Liver (tissue), 9 donors: ENCODE measurements around the gene RALY. TPM values are rescaled to one million over a fixed set of nuclear protein-coding genes. Genes with fewer than 3 reads are reported as not detected.

Experiments used
- DNase-seq: peaks from one replicate; pipeline ENCODE4 v3.0.0-alpha.2; 2017; ENCODE audit warnings: low spot score
- H3K27ac ChIP-seq, 2 donors: one replicate each; pipeline ENCODE4 v1.7.0; 2013; ENCODE audit warnings: inconsistent platforms in 2 of 2, low read length in 2 of 2, control low read depth in 1 of 2, low read depth in 1 of 2, mild to moderate bottlenecking in 1 of 2
- H3K27me3 ChIP-seq, 4 donors: one replicate each; pipeline versions ENCODE4 v1.6.1 to v1.7.0; 2013; ENCODE audit warnings: low read length in 3 of 4, inconsistent platforms in 1 of 4, mild to moderate bottlenecking in 1 of 4, moderate library complexity in 1 of 4; ENCODE audit not compliant: control insufficient read depth in 4 of 4, insufficient read depth in 4 of 4
- H3K36me3 ChIP-seq, 4 donors: one replicate each; pipeline versions ENCODE4 v1.6.1 to v1.7.0; 2013; ENCODE audit warnings: low read length in 3 of 4, mild to moderate bottlenecking in 3 of 4, low read depth in 1 of 4, moderate library complexity in 1 of 4; ENCODE audit not compliant: control insufficient read depth in 4 of 4, insufficient read depth in 3 of 4
- H3K4me1 ChIP-seq, 4 donors: one replicate each; pipeline versions ENCODE4 v1.6.1 to v1.7.0; 2013; ENCODE audit warnings: low read length in 3 of 4, mild to moderate bottlenecking in 3 of 4, moderate library complexity in 1 of 4; ENCODE audit not compliant: control insufficient read depth in 4 of 4, insufficient read depth in 4 of 4
- H3K4me3 ChIP-seq, 3 donors: one replicate each; pipeline versions ENCODE4 v1.6.1 to v1.7.0; 2013; ENCODE audit warnings: low read length in 3 of 3, control low read depth in 1 of 3, low read depth in 1 of 3, mild to moderate bottlenecking in 1 of 3
- H3K9ac ChIP-seq, 2 donors: one replicate each; pipeline ENCODE4 v1.7.0; 2013; ENCODE audit warnings: low read length in 2 of 2, mild to moderate bottlenecking in 2 of 2, moderate library complexity in 2 of 2, control low read depth in 1 of 2, low read depth in 1 of 2
- H3K9me3 ChIP-seq, 4 donors: one replicate each; pipeline versions ENCODE4 v1.6.1 to v1.7.0; 2013; ENCODE audit warnings: low read length in 3 of 4; ENCODE audit not compliant: control insufficient read depth in 4 of 4
- ATF3 ChIP-seq: IDR thresholded peaks from 2 replicates; pipeline ENCODE4 v1.6.1; 2016; ENCODE audit warnings: antibody characterized with exemption
- CTCF ChIP-seq: fragments of 150-350 bp; IDR thresholded peaks from 2 replicates; pipeline ENCODE4 v1.5.1; 2017; ENCODE audit warnings: improper control_type of control experiment, low read depth, low read length; ENCODE audit not compliant: missing input control
- EGR1 ChIP-seq, 2 donors: IDR thresholded peaks; 2 replicates each; pipeline ENCODE4 v1.6.1; 2016 to 2018; ENCODE audit warnings: antibody characterized with exemption in 2 of 2, low read depth in 2 of 2
- FOXA1 ChIP-seq: IDR thresholded peaks from 2 replicates; pipeline ENCODE4 v1.6.1; 2016; ENCODE audit warnings: antibody characterized with exemption
- FOXA2 ChIP-seq: IDR thresholded peaks from 2 replicates; pipeline ENCODE4 v1.6.1; 2016; ENCODE audit warnings: antibody characterized with exemption
- GABPA ChIP-seq, 2 donors: IDR thresholded peaks in 1 of 2; conservative IDR thresholded peaks in 1 of 2; 2 replicates each; pipeline ENCODE4 v1.6.1; 2016; ENCODE audit warnings: antibody characterized with exemption in 2 of 2, mild to moderate bottlenecking in 1 of 2, moderate library complexity in 1 of 2
- HNF4A ChIP-seq, 2 donors: conservative IDR thresholded peaks; 2 replicates each; pipeline ENCODE4 v1.6.1; 2016; ENCODE audit warnings: antibody characterized with exemption in 2 of 2, mild to moderate bottlenecking in 2 of 2
- HNF4G ChIP-seq: IDR thresholded peaks from 2 replicates; pipeline ENCODE4 v1.6.1; 2016; ENCODE audit warnings: antibody characterized with exemption
- JUND ChIP-seq, 2 donors: IDR thresholded peaks; 2 replicates each; pipeline ENCODE4 v1.6.1; 2016; ENCODE audit warnings: antibody characterized with exemption in 2 of 2
- MAX ChIP-seq: IDR thresholded peaks from 2 replicates; pipeline ENCODE4 v1.6.1; 2016; ENCODE audit warnings: antibody characterized with exemption
- NR2F2 ChIP-seq: IDR thresholded peaks from 2 replicates; pipeline ENCODE4 v1.6.1; 2016; ENCODE audit warnings: antibody characterized with exemption
- RAD21 ChIP-seq, 2 donors: IDR thresholded peaks; 2 replicates each; pipeline ENCODE4 v1.6.1; 2016; ENCODE audit warnings: antibody characterized with exemption in 2 of 2, mild to moderate bottlenecking in 2 of 2
- REST ChIP-seq: IDR thresholded peaks from 2 replicates; pipeline ENCODE4 v1.6.1; 2016; ENCODE audit warnings: antibody characterized with exemption, mild to moderate bottlenecking
- RXRA ChIP-seq, 2 donors: IDR thresholded peaks; 2 replicates each; pipeline ENCODE4 v1.6.1; 2017 to 2018; ENCODE audit warnings: antibody characterized with exemption in 2 of 2, mild to moderate bottlenecking in 1 of 2
- SP1 ChIP-seq: IDR thresholded peaks from 2 replicates; pipeline ENCODE4 v1.6.1; 2018; ENCODE audit warnings: antibody characterized with exemption, mild to moderate bottlenecking
- TAF1 ChIP-seq: conservative IDR thresholded peaks from 2 replicates; pipeline ENCODE4 v1.6.1; 2016; ENCODE audit warnings: antibody characterized with exemption, mild to moderate bottlenecking
- YY1 ChIP-seq: IDR thresholded peaks from 2 replicates; pipeline ENCODE4 v1.6.1; 2016; ENCODE audit warnings: antibody characterized with exemption, mild to moderate bottlenecking
- ZBTB33 ChIP-seq: IDR thresholded peaks from 2 replicates; pipeline ENCODE4 v1.6.1; 2016; ENCODE audit warnings: antibody characterized with exemption
- WGBS: extraction: QIAGEN DNeasy Blood & Tissue Kit; methylation state at CpG from one replicate; pipeline ENCODE4 v1.1.7; 2013; 5-methylcytosine and 5-hydroxymethylcytosine counted together
- polyA plus RNA-seq, 2 donors: library from polyadenylated mRNA; stranded (reverse) in 1 of 2; unstranded in 1 of 2; fragments of 200-250 nt in 1 of 2; fragments of >200 nt in 1 of 2; fragmentation: Nextera tagmentation in 1 of 2; extraction: Ambion mirVana in 1 of 2; gene quantifications; one replicate each; pipeline versions ENCODE4 v1.2.1 to v1.2.3, GENCODE V29; 2013 to 2015
- total RNA-seq, 2 donors: library from RNA; depleted of rRNA; stranded (reverse); fragments of >200 nt; gene quantifications; one replicate each; pipeline ENCODE4 v1.2.3, GENCODE V29; 2014
- donor health status: healthy.
- donor health status: healthy.
- donor health status: healthy.
- donor health status: healthy.
- donor health status: healthy.

Gene RALY
- total and polyA plus RNA-seq, 4 donors: 23.1 to 47.4 (median 33.3) TPM

GRCh38 chr20:34111702-34112599, 118.2 kb downstream of the RALY start, which contains the start of gene EIF2S2 (continued):
- TF ChIP-seq CTCF: peak; percentile 9

- TF ChIP-seq GABPA (IDR thresholded peaks at IDR 0.05 in 1 of 2, conservative IDR thresholded peaks at IDR 0.05 in 1 of 2) (no peak), FOXA2 (peak; percentile 1)
- DNase-seq: peak; percentile 55
- H3K27ac ChIP-seq: peak overlapping the region; percentile 79 to 93
Measured at GRCh38 chr20:34112600-34113101, 118.9 kb downstream of the RALY start.

GRCh38 chr20:34114809-34115208, 121.1 kb downstream of the RALY start:
- 92% methylated on average over 4 of the region's 4 CpGs for WGBS
- Histone ChIP-seq H3K9ac (no peak overlapping the region), H3K9me3 (no peaks in the 10 kb centered on the region), H3K4me3 (no peak overlapping the region), H3K36me3 (no peaks in the 10 kb centered on the region), H3K27me3 (no peaks in the 10 kb centered on the region), H3K27ac (no peak overlapping the region), H3K4me1 (peaks cover 2 to 15% (median 7%) of the 10 kb centered on the region in 4 donors)
- TF ChIP-seq RAD21 (IDR thresholded peaks at IDR 0.05) (no peak), GABPA (IDR thresholded peaks at IDR 0.05 in 1 of 2, conservative IDR thresholded peaks at IDR 0.05 in 1 of 2) (no peak), MAX (no peak), ZBTB33 (no peak), ATF3 (no peak), FOXA2 (no peak), REST (no peak), JUND (IDR thresholded peaks at IDR 0.05) (no peak), NR2F2 (no peak), RXRA (IDR thresholded peaks at IDR 0.05) (no peak), HNF4A (conservative IDR thresholded peaks at IDR 0.05) (no peak), HNF4G (no peak), CTCF (no peak), SP1 (no peak), YY1 (no peak), EGR1 (IDR thresholded peaks at IDR 0.05; ENCODE audit: low read depth in 2 of 2) (no peak), TAF1 (no peak), FOXA1 (no peak)
- DNase-seq: no peak

More at GRCh38 chr20:34112600-34113101, 118.9 kb downstream of the RALY start:
- H3K27me3 ChIP-seq: no peaks in the 10 kb centered on the region
- H3K4me1 ChIP-seq: peaks cover 5 to 31% (median 14%) of the 10 kb centered on the region in 4 donors
- WGBS: 2% methylated on average over 18 of the region's 18 CpGs
- H3K9ac ChIP-seq: peak overlapping the region; percentile 68 to 87
- peaks cover 0 to 9% (median 5%) of the 10 kb centered on the region in 4 donors for H3K36me3 ChIP-seq
- peak overlapping the region; percentile 58 to 80 (median 76) for H3K4me3 ChIP-seq
- H3K9me3 ChIP-seq: no peaks in the 10 kb centered on the region
